ENCODE measurements around the gene PRR23E.

Gene PRR23E

GRCh38 chr3:127165036-127165435 lies 27.9 kb upstream of the PRR23E start:
- TF ChIP-seq, protein P1, sequence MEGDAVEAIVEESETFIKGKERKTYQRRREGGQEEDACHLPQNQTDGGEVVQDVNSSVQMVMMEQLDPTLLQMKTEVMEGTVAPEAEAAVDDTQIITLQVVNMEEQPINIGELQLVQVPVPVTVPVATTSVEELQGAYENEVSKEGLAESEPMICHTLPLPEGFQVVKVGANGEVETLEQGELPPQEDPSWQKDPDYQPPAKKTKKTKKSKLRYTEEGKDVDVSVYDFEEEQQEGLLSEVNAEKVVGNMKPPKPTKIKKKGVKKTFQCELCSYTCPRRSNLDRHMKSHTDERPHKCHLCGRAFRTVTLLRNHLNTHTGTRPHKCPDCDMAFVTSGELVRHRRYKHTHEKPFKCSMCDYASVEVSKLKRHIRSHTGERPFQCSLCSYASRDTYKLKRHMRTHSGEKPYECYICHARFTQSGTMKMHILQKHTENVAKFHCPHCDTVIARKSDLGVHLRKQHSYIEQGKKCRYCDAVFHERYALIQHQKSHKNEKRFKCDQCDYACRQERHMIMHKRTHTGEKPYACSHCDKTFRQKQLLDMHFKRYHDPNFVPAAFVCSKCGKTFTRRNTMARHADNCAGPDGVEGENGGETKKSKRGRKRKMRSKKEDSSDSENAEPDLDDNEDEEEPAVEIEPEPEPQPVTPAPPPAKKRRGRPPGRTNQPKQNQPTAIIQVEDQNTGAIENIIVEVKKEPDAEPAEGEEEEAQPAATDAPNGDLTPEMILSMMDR (IDR thresholded peaks at IDR 0.05; ENCODE audit: extremely low read depth, missing control alignments), result no peak
- DNase-seq (ENCODE audit: low spot score), result no peak

DNA sequence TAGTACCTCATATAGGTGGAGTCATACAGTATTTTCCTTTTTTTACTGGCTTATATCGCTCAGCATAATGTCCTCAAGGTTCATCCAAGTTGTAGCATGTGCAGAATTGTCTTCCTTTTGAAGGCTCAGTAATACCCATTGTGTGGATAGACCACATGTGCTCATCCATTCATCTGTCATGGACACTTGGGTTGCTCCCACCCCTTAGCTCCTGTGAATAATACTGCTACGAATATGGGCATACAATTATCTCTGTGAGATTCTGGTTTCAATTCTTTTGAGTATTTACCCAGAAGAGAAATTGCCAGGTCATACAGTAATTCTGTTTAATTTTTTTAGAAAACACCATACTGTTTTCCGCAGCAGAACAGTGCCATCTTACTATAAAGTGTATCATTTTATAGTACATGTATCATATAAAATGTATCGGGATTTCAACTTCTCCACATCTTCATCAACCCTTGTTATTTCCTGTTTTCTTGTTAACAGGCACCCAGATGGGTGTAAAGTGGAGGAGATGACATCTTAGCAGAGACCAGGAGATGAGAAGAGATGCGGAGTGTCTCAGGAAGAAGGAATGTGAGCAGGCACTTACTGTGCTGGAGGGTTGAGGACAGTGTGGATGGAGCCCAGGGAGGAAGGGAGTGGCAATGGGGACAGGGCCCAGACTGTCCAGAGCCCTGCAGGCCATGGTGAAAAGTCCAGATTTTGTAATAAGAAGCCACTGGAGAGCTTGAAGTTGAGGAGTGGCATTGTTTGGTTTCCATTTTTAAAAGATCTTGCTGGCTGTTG lies 27.0 kb upstream of the PRR23E start:
- DNase-seq (ENCODE audit: low spot score), result no peak
- TF ChIP-seq, protein P1 (IDR thresholded peaks at IDR 0.05; ENCODE audit: extremely low read depth, missing control alignments), result no peak

DNA sequence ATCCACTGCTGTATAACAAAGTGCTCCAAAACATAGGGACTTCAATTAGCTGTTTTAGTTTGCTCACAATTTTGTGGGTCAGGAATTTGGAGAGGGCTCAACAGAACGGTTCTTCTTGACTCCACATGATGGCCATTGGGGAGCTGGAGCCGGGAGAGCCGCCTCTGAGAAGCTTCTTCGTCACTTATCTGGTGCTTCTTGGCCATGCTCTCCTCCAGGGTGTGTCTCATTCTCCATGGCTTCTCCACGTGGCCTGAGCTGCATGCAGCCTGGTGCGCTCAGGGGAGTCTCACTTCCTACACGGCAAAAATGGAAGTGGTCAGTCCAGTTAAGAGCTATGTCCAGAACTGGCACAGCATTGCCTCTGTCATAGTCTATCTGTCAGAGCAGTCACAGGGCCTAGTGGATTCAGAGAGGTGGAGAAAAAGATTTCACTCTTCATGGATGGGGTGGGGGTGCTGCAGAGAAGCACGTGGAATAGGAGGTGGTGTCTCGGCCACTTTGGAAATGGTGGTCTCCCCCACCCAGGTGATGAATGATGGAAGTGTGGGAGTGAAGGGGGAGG lies 26.3 kb upstream of the PRR23E start:
- no peak for DNase-seq (ENCODE audit: low spot score)
- TF ChIP-seq, protein P1 (IDR thresholded peaks at IDR 0.05; ENCODE audit: extremely low read depth, missing control alignments), result no peak

GRCh38 chr3:127167315-127168043 lies 25.5 kb upstream of the PRR23E start:
- DNase-seq (ENCODE audit: low spot score), result no peak
- TF ChIP-seq, protein P1 (IDR thresholded peaks at IDR 0.05; ENCODE audit: extremely low read depth, missing control alignments), result no peak

DNA sequence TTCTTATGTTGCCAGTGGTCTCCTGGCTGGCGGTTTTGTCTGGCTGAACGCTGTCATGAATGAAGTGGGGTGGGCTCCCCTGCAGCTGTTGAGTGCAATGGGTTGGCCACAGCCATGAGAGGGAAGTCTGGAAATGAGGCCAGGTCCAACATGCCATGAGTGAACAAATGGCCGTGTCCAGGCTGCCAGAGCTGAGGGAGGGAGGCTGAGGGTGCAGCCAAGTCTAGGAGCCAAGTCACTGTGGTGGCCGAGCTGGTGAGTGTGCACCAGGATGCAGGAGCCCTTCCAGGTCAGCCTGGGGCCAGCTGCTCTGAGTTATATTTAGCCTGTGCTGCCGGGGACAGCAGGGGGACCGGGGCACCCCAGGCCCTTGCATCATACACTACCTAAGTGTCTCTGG lies 24.7 kb upstream of the PRR23E start:
- DNase-seq (ENCODE audit: low spot score), result no peak
- TF ChIP-seq, protein P1 (IDR thresholded peaks at IDR 0.05; ENCODE audit: extremely low read depth, missing control alignments), result no peak

DNA sequence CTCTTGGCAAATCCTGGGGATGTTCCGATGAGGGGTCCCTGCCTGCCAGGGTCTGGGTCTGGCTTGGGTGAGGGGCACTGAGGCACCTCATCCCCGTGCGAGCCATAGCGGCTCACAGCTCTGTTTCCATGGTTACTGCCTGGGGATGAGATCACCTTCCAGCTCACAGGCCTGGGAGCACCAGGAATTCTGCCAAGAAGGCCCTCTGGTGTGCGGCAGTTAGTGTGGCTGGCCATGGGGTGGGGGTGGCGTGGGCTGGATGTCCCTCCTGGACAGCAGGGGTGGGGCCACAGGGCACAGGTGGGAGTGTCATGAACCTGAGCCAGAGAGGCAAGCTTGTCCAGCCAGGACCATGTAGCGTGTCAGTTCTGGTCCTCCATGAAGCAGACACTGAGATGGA lies 22.1 kb upstream of the PRR23E start:
- DNase-seq (ENCODE audit: low spot score), result no peak
- TF ChIP-seq, protein P1 (IDR thresholded peaks at IDR 0.05; ENCODE audit: extremely low read depth, missing control alignments), result no peak

- TF ChIP-seq, protein P1 (IDR thresholded peaks at IDR 0.05; ENCODE audit: extremely low read depth, missing control alignments), result no peak
- DNase-seq (ENCODE audit: low spot score), result no peak
Observed at GRCh38 chr3:127171320-127171719, 21.6 kb upstream of the PRR23E start.
